ENCODE results near the gene TREH.

Gene TREH

DNA sequence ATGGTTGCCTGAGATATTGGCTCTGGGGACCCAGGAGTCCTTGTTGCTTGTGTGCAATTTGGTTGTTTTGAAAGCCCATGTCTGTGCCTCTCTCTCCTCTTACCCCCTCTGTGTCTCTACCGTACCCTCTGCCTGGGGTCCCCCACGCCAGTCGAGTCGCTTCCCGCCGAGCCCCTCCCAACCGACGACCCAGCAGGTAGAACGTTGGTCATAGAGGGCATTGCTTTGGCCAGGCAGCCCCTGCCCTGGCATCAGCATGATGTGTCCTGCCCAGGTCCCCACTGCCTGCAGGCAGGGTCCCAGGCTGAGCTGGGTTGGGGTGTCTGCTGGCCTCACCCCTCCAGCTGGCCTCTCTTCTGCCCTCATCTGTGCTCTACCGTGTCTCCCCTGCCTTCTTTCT lies 35.0 kb downstream of the TREH start:
- DNase-seq = no peak

DNA sequence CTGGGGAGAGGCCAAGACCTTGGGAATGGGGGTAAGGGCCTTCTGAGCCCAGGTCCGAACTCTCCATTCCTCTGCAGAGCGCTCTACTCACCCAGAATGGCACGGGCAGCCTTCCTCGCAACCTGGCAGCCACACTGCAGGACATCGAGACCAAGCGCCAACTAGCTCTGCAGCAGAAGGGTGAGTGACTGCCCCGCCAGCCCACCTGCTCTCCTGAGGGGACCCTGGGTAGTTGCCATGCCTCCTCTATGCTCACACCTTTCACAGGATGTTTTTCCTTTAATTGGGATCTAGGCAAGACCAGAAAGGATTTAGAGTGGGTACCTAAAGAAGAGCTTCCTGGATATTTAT lies 35.5 kb downstream of the TREH start:
- no peak for DNase-seq

DNA sequence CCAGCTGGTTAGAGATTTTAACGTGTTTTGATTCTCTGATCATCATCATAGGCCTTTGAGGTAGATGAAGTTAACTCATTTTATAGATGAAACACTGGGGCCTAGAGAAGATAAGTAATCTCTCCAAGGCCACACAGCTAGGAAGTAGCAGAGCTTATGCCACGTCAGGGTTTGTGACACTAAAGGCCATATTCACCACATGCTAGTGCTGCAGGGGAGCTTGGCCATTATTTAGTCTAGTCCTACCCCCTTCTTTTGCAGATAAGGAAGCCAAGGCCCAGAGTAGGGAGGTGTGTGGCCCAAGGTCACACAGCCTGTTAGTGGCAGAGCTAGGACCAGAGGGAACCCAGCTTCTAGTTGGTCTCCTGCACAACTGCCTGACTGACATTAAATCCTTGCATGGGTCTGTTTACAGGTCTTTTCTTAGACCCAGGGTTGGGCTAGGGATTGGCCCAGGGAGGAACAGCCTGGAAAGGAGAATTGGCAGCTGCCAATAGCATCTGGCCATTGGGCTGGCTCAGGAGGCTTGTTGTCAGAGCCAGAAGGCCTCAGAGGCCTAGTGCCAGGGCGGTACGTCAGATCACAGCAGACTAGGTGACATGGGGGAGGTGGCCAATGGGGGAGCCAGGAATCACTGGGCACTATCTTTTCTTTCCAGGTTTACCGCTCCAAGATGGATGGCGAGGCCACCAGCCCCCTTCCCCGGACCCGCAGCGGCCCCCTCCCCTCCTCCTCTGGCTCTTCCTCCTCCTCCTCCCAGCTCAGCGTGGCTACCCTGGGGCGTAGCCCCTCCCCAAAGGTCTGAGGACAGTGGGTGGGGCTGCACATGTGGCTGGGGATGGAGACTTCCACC lies 36.1 kb downstream of the TREH start:
- DNase-seq = no peak

DNA sequence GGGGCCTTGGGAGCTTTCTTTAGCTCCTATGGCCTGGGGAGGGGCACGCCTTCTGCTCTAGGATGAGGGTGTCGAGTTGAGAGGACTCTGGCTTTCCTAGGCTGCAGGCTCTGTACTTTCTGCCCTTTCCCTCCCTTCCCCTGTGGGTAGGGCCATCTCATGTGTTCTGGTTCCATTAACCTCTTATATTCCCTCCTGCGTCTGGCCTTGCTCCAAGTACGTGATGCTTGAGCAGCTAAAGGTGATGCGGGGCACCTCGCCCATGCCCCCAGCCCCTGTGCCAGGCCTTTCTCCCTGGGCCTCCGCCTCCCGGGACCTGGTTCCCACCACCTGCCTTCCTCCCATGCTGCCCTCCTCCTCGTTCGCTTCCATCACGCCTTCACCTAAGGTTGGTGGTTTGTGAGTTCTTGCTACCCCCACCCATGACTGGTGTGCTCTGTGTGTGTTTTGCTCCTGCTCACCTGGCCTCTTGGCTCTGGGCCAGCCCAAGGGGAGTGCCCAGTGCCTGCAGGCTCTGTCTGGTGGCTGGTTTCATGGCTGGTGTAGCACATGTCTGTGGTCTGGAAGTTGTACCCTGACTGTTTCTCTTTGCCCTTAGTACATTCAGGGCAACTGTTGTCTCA lies 37.9 kb downstream of the TREH start:
- peak; percentile 71 to 84 for DNase-seq

DNA sequence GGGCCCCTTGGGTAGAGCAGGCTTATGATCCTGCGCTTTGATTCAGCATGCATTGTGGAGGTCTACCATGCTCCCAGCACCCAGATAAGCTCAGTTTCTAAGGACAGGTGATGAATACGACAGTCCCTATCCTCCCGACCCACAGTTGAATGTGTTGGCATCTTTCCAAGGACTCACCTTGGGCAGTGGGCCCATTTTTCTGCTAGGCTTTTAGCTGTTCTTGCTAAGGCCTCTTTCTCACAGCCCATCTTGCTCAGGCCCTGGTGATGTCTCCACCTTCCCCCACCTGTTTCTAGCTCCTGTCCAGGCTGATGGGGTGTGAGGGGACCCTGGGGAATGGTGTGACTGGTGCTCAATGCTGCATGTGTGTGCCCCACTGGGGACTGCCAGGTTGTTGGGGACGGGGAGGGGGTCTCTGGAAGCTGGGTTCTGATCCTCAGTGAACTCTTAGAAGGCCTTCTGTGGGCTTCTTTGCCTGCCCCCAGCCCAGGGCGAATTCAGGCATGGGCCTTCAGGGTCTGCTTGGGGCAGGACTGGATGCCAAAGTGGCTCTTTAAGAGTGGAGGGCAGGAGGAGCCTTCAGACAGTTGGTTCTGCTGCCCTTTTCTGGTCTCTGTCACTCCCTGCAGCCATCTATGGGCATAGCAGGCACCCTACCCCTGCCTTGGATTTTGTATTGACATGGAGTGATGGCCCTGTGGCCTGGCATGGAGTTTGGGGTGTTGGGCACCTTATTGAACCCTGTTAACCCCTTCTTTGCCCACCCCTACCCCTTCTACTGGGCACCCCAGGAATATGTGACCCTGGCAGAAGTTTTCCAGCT lies 38.9 kb downstream of the TREH start:
- peak in 1 of 2 experiments; percentile 22 for DNase-seq

DNA sequence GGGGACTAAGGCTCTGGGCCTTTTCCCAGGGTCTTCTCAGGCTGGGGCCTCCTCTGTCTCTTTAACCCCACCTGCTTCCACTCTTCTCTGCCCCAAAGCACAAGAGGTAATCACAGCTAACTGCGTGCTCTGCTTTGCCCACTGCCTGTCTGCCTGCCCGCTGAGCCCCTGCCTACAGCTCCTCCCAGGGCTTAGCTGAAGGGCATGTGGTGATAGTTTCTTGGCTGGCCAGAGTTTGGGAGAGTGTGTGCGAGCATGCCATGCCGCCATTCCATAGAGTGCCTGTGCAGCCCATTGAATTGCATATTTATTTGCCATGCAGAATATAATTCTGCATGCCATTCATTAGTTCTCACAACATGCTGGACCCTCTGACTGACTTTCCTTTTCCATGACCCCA lies 39.6 kb downstream of the TREH start:
- DNase-seq = no peak

DNA sequence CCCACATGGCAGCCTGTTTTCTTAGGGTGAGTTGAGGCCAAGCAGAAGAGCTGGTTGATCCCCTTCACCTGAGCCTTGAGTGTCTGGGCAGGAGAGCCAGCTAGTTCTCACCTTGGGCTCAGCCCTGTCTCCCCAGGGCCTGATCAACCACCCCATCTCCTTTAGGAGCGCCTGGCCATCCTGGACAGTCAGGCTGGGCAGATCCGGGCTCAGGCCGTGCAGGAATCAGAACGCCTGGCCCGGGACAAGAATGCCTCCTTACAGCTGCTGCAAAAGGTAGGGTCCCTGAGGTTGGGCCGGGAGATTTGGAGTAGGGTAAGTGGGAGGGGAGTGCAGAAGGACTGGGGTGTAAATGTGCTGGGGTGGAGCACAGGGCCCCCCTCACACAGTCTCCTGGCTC lies 40.7 kb downstream of the TREH start:
- DNase-seq = no peak

DNA sequence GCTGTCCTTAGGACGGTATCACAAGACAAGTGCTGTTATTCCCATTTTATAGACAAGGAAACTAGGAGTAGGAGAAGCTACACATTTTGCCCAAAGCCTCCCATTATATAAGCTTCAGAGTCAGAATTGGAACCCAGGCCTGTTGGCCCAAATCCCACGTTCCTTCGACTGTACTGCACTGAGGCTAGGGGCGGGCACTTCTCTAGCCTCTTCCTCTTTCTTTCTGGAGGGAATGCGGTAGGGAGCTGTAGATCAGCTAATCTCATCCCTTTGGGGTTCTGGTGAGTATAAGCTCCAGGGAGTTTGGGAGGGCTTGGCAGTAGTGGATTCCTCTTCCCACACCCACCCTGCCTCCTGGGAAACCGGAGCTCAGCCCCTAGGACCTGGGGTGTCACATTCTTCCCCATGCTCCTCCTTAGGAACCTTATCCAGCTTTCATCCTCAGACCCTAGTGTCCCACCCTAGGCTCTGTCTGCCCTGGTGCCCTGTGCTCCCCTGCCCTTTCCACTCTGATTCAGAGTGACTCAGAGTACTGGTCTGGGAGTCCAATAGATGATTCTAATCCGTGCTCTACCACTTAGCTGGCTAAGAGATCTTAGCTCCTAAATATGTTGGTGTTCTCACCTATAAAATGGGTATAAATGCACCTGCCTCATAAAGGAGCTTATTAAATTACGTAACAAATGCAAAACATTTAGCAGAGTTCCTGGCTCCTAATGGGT lies 42.7 kb downstream of the TREH start:
- no peak for DNase-seq

DNA sequence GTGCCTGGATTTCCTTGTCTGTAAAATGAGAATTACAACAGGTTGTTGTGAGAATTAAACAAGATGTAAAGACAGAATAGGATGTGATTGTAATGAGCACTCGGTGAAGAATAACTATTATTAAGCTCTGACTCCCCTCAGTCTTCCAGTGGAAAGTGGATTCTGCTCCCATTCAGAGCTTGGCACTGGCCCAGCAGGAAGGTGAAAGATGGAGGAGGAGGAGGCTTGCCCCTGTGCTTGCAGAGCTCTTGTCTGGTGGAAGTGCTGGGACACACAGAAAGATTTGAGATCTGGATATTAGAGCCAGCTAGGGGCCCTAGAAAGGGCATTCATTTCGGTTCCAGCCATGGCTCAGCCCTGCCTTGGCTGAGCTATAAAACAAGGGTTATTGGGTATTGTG lies 43.8 kb downstream of the TREH start:
- DNase-seq = no peak

DNA sequence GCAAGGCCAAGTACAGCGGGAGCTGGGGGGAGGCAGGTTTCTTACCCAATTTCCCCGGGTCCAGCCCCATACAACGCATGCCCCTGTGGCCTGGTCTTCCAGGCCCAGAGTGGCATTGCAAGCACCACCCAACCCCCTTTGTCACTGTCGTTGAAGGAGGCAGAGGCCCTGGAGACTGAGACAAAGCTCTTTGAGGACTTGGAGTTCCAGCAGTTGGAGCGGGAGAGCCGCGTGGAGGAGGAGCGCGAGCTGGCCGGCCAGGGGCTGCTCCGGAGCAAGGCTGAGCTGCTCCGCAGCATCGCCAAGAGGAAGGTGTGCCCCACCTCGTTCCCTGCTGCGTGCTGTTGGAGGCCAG lies 44.2 kb downstream of the TREH start:
- DNase-seq = no peak

DNA sequence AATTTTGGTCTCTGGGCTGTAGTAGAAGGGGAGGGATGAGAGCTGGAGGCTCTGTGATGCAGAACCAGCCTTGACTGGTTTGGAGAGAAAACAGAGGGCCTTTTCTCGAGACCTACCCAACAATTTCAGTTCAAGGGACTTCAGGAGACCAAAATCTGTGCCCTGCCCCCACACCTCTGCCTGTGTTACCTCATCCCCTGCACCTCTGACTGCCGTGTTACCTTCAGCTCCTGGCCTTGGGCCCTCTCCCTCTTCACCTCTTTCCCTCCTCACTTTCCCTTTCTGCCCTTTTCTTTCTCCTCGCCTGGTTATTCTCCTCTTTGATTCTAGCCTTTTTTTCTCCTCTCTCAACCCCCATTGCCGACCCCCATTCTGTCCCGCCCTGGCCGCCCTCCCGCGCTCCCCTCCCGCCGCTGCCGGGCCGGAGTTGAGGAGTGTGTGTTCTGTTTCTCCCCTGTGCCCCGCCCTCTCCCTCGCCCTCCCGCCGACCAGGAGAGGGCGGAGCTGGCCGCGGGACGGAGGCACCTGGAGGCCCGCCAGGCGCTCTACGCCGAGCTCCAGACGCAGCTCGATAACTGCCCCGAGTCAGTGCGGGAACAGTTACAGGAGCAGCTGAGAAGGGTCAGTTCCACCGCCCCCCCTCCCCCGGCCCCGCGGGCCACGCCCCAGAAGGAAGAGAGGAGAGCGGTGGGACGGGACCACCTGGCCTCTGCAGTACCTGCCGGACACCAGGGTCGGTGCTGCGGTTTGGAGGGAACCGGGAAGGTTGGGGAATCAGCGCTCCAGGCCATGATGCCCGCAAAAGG lies 44.8 kb downstream of the TREH start:
- DNase-seq = peak; percentile 55 to 73

DNA sequence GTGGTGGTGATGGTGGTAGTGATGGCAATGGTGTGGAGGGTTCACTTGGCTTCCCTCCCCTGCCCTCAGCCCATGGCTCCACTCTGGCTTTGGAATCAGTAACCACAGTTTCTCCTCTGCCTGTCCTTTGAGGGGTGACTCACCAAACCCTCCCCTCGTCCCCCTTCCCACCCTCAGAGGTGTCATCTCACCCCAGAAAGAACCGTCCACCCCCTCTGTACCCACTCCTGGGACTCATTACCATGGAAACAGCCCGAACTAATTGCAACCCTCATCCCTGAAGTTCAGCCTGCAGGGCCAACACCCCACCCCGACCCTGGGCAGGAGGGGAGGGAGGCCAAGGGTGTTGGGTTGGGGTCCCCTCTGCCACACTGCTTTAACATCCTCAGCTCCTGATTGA lies 45.5 kb downstream of the TREH start:
- DNase-seq = no peak

DNA sequence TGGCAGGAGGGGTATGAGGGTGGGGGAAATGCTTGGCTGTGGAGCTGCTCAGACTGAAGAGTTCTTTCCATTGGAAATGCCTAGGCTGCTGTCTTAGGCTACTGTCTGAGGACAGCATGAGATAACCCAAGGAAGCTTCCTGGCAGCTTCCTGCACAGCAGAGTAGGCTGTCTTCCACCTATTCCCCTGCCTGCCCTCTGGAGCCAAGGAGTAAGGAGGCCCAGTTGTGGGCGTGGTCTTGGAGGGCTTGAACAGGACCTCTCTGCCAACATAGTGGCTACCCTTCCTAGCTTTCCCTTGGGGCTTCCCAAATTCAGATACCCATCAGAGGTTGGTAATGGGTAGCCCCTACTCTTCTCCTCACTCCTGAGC lies 46.1 kb downstream of the TREH start:
- DNase-seq = no peak

DNA sequence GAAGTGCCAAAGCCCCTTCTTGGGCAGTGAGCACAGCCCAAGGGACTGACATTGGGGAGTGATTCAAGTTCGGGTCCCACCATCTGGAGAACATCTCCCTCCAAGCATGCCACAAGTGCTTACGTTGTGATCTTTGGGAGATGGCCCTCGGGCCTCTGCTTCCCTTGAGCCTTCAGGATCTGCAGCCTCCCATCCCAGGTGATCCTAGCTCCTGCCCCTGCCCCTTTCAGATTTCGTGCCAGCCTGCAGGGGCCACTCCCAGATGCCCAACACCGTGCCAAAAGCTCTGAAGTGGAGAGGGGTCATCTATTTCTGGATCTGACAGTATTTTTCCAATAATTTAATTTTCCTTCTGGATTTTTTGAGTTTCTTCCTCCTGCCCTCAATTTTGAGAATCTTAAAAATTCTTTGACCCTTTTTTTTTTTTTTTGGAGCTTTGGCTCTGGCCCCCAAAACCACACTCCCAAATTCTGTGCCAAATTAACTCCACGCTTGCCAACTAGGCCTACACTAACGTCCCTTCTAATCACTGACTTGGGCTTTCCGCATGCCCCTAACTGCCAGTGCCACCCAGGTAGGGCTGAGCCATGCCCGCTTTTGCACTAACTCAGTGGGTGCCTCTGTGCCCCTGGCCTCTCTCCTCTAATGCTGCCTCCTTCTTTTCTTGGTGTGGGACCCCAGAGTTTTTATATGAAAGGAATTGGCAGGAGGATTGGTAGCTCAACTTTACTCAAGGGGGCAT lies 46.7 kb downstream of the TREH start:
- no peak for DNase-seq

DNA sequence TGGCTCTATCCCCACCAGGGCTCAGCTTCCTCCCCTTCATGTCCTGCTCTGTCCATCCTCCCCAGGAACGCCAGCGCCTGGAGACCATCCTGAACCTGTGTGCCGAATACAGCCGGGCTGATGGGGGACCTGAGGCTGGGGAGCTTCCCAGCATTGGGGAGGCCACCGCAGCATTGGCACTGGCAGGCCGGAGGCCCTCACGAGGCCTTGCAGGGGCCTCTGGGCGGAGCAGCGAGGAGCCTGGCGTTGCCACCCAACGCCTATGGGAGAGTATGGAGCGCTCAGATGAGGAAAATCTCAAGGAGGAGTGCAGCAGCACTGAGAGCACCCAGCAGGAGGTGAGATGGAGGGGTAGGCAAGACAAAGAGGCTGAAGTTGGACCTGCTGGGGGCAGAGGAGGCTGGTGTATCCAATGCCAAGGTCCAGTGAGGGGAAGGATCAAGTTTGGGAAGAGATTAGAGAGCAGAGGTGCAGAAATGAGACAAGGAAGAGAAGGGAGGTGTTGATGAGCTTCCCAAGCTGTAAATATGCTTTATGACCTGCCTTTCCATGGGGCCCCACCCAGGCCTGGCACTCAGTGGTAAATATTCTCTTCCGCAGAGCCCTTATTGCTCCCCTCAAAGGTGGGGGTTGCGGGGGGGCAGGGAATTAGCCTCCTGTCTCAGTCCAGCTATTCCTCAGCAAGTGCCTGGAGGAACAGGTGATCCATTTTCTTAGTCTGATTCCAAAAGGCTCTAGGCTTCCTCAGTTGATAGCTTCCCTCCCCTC lies 48.1 kb downstream of the TREH start:
- DNase-seq = no peak

DNA sequence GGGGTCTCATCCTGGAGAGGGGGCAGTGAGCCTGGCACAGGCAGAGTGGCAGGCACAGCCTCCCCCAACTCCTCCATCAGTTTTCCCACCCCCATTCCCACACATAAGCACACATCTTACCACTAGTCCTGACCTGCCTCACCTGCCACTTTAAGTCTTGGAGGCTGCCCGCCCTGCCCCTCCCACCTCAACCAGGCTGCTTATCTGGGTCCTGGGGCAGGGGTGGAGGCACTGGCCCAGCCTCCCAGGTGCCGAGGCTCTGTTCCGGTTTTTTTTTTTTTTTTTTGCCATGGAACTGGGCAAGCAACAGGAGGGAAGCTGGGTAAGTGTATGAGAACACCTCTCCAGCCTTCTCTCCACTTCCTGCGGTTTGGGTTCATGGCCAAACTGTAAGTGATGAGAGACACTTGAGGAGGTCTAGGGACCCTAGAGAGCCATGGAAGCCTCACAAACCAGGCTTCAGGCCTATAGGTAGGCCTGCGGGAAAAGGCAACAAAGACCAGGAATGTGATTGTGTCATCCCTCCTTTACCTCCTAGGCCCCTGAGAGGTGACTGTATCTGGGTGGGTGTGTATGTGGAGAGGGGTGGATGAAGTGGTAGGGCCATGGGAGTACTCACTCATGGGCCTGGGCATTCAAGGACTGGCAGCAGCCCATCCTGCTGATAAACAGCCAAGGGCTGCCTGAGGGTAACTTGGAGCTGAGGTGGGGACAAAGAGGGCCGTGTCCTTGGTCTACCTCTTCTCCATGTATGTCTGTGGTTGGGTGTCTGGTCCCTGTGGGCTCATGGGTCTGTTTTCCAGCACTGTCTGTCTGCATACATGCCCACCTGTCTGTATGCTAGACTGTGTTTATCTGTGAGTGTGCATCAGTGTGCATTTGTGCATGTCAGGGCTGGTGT lies 49.4 kb downstream of the TREH start:
- DNase-seq = no peak

DNA sequence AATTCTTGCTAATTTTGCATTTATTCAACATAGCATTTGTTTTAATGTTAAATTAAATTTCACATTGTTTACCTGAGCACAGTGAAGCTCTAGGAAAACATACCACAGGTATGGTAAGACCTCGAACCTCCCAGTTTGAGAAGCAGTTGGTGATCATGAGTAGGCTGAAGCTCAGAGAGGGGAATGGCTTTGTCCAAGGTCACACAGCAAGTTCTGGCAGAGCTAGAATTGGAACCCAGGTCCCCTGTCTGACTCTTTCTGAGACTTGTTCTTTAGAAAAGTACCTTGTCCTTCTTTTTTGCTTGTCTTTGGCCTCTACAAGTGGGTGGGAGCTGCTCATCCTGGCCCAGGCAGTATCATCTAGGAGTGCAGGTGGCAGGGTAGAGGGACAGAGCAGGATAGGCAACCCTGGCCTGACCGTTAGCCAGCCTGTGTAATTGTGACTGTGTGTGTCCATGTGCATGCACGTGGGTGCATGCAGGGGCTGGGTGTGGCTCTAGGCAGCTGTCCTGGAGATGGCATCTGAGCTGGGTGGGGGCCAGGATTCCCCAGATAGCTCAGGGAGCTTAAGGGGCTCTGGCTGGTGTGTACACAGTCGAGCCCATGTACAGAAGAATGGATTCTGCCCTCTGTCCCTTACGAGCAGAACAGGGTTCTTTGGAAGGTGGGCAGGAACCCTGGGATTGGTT lies 50.4 kb downstream of the TREH start:
- no peak for DNase-seq

DNA sequence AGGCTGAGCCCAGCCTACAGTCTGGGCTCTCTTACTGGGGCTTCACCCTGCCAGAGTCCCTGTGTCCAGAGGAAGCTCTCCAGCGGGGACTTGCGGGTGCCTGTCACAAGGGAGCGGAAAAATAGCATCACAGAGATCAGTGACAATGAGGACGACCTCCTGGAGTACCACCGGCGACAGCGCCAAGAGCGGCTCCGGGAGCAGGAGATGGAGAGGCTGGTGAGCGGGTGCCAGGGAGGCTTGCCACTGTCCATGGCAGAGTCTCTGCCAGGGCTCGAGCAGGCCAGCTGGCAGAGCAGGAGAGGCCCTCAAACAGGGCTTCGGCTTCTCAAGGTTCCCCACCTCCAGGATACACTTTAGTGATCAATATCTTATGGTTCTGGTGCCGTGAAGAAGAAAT lies 51.0 kb downstream of the TREH start:
- no peak for DNase-seq

DNA sequence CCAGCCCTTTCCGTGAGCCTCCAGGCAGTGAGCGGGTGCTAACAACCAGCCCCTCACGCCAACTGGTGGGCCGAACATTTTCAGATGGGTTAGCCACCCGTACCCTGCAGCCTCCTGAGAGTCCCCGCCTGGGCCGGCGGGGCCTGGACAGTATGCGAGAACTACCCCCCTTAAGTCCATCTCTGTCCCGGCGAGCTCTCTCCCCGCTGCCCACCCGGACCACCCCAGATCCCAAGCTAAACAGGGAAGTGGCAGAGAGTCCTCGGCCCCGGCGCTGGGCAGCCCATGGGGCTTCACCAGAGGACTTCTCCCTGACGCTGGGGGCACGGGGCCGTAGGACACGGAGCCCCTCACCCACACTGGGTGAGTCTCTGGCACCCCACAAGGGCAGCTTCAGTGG lies 51.4 kb downstream of the TREH start:
- no peak for DNase-seq
